Measurements from ENCODE around the gene TSNAX. TPM values are rescaled to one million over a fixed set of nuclear protein-coding genes. Genes with fewer than 3 reads are reported as not detected.

The TSNAX gene
- total RNA-seq, 1 experiment from 2014 or later: 38.0 TPM

DNA sequence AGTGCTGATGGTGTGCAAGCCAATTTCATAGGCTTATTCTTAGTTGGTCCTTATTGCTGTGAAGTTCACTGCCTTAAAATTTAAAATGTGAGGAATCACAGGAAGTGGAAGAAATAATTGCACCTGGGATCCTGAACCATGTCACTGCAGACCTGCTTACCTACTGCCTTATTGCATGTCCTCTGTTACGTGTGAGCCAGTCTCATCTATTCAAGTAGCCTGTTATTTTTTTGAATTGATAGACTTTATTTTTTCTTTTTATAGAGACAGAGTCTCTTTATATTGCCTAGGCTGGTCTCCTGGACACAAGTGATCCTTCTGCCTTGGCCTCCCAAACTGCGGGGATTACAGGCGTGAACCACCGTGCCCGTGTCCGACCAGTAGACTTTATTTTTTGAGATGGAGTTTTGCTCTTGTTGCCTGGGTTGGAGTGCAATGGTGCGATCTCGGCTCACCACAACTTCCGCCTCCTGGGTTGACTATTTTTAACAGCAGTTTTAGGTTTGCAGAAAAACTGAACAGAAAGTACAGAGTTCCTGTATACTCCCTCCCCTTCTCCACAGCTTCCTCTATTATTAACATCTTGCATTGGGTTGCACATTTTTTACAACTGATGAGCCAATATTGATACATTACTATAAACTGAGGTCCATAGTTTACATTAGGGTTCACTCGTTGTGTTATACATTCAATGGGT lies 84.1 kb downstream of the TSNAX start:
- no peaks in the 10 kb centered on the region for H3K4me1 Mint-ChIP-seq
- ChIA-PET CTCF (no interaction called here), POLR2A (no interaction called here)
- no peak overlapping the region for H3K27ac Mint-ChIP-seq
- no peaks in the 10 kb centered on the region for H3K36me3 Mint-ChIP-seq
- H3K9me3 Mint-ChIP-seq: peaks cover 10% of the 10 kb centered on the region
- no peak overlapping the region for H3K4me3 Mint-ChIP-seq
- DNase-seq (ENCODE audit: low spot score): no peak
- no peak for ATAC-seq
- peaks cover 50% of the 10 kb centered on the region for H3K27me3 Mint-ChIP-seq (ENCODE audit: low read depth)
- no peak for TF ChIP-seq TCF7 (CRISPR knock-in tag; IDR thresholded peaks at IDR 0.05; ENCODE audit: low read depth)
- no peak for TF ChIP-seq SOX15 (CRISPR knock-in tag; IDR thresholded peaks at IDR 0.05)
- TF ChIP-seq, protein P1, sequence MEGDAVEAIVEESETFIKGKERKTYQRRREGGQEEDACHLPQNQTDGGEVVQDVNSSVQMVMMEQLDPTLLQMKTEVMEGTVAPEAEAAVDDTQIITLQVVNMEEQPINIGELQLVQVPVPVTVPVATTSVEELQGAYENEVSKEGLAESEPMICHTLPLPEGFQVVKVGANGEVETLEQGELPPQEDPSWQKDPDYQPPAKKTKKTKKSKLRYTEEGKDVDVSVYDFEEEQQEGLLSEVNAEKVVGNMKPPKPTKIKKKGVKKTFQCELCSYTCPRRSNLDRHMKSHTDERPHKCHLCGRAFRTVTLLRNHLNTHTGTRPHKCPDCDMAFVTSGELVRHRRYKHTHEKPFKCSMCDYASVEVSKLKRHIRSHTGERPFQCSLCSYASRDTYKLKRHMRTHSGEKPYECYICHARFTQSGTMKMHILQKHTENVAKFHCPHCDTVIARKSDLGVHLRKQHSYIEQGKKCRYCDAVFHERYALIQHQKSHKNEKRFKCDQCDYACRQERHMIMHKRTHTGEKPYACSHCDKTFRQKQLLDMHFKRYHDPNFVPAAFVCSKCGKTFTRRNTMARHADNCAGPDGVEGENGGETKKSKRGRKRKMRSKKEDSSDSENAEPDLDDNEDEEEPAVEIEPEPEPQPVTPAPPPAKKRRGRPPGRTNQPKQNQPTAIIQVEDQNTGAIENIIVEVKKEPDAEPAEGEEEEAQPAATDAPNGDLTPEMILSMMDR (IDR thresholded peaks at IDR 0.05): no peak
- TF ChIP-seq, protein P2, sequence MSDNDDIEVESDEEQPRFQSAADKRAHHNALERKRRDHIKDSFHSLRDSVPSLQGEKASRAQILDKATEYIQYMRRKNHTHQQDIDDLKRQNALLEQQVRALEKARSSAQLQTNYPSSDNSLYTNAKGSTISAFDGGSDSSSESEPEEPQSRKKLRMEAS (CRISPR knock-in tag; IDR thresholded peaks at IDR 0.05): no peak
- TF ChIP-seq, protein P3, sequence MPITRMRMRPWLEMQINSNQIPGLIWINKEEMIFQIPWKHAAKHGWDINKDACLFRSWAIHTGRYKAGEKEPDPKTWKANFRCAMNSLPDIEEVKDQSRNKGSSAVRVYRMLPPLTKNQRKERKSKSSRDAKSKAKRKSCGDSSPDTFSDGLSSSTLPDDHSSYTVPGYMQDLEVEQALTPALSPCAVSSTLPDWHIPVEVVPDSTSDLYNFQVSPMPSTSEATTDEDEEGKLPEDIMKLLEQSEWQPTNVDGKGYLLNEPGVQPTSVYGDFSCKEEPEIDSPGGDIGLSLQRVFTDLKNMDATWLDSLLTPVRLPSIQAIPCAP (CRISPR knock-in tag; IDR thresholded peaks at IDR 0.05): no peak
- TF ChIP-seq, protein P4, sequence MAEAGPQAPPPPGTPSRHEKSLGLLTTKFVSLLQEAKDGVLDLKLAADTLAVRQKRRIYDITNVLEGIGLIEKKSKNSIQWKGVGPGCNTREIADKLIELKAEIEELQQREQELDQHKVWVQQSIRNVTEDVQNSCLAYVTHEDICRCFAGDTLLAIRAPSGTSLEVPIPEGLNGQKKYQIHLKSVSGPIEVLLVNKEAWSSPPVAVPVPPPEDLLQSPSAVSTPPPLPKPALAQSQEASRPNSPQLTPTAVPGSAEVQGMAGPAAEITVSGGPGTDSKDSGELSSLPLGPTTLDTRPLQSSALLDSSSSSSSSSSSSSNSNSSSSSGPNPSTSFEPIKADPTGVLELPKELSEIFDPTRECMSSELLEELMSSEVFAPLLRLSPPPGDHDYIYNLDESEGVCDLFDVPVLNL (CRISPR knock-in tag; IDR thresholded peaks at IDR 0.05; ENCODE audit: borderline replicate concordance, low read depth): no peak
- TF ChIP-seq, protein P5, sequence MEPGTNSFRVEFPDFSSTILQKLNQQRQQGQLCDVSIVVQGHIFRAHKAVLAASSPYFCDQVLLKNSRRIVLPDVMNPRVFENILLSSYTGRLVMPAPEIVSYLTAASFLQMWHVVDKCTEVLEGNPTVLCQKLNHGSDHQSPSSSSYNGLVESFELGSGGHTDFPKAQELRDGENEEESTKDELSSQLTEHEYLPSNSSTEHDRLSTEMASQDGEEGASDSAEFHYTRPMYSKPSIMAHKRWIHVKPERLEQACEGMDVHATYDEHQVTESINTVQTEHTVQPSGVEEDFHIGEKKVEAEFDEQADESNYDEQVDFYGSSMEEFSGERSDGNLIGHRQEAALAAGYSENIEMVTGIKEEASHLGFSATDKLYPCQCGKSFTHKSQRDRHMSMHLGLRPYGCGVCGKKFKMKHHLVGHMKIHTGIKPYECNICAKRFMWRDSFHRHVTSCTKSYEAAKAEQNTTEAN (CRISPR knock-in tag; IDR thresholded peaks at IDR 0.05): no peak
- no peak for TF ChIP-seq SP1 (CRISPR knock-in tag; conservative IDR thresholded peaks at IDR 0.05)
- TF ChIP-seq, protein P6, sequence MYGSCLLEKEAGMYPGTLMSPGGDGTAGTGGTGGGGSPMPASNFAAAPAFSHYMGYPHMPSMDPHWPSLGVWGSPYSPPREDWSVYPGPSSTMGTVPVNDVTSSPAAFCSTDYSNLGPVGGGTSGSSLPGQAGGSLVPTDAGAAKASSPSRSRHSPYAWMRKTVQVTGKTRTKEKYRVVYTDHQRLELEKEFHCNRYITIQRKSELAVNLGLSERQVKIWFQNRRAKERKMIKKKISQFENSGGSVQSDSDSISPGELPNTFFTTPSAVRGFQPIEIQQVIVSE (CRISPR knock-in tag; IDR thresholded peaks at IDR 0.05; ENCODE audit: borderline replicate concordance): no peak
- TF ChIP-seq, protein P7, sequence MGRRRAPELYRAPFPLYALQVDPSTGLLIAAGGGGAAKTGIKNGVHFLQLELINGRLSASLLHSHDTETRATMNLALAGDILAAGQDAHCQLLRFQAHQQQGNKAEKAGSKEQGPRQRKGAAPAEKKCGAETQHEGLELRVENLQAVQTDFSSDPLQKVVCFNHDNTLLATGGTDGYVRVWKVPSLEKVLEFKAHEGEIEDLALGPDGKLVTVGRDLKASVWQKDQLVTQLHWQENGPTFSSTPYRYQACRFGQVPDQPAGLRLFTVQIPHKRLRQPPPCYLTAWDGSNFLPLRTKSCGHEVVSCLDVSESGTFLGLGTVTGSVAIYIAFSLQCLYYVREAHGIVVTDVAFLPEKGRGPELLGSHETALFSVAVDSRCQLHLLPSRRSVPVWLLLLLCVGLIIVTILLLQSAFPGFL (CRISPR knock-in tag; IDR thresholded peaks at IDR 0.05; ENCODE audit: borderline replicate concordance): no peak
- TF ChIP-seq EMX1 (CRISPR knock-in tag; IDR thresholded peaks at IDR 0.05): no peak

DNA sequence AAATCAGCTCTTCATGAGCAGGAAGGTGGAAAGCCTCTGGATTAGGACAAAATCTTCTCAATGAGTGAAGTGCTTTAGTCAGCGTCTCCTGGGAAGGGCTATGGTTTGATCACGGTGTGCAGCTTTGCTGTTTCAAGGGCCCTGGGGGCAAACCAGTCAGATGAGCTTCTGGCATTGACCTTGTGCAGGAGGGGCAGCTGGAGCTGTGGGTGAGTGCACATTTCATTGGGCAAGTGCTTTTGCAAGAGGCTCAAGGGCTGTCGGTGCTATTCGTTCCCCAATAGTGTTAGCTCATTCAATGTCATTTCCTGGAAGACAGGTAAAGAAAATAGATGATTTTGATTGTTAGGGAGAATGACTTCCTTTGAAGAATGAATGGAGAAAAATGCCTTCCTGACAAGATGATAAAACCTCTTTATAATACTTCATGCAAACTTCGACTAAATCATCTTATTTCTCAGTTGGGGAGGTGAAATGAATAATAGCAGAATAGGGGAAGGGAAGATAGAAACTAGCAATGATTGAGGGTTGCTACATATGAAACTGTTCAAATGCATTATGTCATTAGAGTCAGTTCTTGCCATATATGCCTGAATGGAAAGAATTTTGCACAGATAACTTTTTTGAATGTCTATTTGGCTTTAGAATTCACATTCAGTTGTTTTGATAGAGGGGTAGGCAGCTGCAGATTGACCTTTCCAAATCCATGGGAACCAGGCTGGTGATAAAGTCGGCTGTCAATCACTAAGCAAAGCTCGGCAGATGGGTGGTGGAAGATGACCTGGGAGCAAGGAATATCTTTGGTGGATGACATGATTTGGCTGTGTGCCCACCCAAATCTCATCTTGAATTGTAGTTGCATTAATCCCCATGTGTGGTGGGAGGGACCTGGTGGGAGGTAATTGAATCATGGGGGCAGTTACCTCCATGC lies 85.2 kb downstream of the TSNAX start:
- no peaks in the 10 kb centered on the region for H3K36me3 Mint-ChIP-seq
- ATAC-seq: no peak
- no peak overlapping the region for H3K4me3 Mint-ChIP-seq
- no peak overlapping the region for H3K27ac Mint-ChIP-seq
- peaks cover 10% of the 10 kb centered on the region for H3K9me3 Mint-ChIP-seq
- ChIA-PET POLR2A (no interaction called here), CTCF (no interaction called here)
- H3K4me1 Mint-ChIP-seq: no peaks in the 10 kb centered on the region
- no peak for DNase-seq (ENCODE audit: low spot score)
- H3K27me3 Mint-ChIP-seq (ENCODE audit: low read depth): peaks cover 50% of the 10 kb centered on the region
- TF ChIP-seq, protein P8, sequence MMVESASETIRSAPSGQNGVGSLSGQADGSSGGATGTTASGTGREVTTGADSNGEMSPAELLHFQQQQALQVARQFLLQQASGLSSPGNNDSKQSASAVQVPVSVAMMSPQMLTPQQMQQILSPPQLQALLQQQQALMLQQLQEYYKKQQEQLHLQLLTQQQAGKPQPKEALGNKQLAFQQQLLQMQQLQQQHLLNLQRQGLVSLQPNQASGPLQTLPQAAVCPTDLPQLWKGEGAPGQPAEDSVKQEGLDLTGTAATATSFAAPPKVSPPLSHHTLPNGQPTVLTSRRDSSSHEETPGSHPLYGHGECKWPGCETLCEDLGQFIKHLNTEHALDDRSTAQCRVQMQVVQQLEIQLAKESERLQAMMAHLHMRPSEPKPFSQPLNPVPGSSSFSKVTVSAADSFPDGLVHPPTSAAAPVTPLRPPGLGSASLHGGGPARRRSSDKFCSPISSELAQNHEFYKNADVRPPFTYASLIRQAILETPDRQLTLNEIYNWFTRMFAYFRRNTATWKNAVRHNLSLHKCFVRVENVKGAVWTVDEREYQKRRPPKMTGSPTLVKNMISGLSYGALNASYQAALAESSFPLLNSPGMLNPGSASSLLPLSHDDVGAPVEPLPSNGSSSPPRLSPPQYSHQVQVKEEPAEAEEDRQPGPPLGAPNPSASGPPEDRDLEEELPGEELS (CRISPR knock-in tag; IDR thresholded peaks at IDR 0.05): no peak
- TF ChIP-seq ETV6 (CRISPR knock-in tag; IDR thresholded peaks at IDR 0.05) (no peak), ZNF317 (CRISPR knock-in tag; IDR thresholded peaks at IDR 0.05; ENCODE audit: borderline replicate concordance, low read depth) (0 out of 2 replicates have a peak, but pooled peaks have one; percentile 29), ZNF671 (CRISPR knock-in tag; IDR thresholded peaks at IDR 0.05) (no peak), TEAD4 (CRISPR knock-in tag; IDR thresholded peaks at IDR 0.05) (no peak), IRF2 (CRISPR knock-in tag; IDR thresholded peaks at IDR 0.05; ENCODE audit: borderline replicate concordance, low read depth) (no peak)
- TF ChIP-seq, protein P9, sequence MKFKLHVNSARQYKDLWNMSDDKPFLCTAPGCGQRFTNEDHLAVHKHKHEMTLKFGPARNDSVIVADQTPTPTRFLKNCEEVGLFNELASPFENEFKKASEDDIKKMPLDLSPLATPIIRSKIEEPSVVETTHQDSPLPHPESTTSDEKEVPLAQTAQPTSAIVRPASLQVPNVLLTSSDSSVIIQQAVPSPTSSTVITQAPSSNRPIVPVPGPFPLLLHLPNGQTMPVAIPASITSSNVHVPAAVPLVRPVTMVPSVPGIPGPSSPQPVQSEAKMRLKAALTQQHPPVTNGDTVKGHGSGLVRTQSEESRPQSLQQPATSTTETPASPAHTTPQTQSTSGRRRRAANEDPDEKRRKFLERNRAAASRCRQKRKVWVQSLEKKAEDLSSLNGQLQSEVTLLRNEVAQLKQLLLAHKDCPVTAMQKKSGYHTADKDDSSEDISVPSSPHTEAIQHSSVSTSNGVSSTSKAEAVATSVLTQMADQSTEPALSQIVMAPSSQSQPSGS (CRISPR knock-in tag; IDR thresholded peaks at IDR 0.05; ENCODE audit: borderline replicate concordance, low read depth): no peak
- TF ChIP-seq, protein P6 (CRISPR knock-in tag; IDR thresholded peaks at IDR 0.05; ENCODE audit: borderline replicate concordance): no peak

Data from WTC11 (cell line).